OCI-LY1 (cell line): ENCODE measurements around the gene GP1BB.

Experiments
- H2AFZ ChIP-seq: fragments of 200-600 bp; sonication (generic), shearing (Covaris generic); 2 replicates; pipeline ENCODE4 v1.6.0; 2014; ENCODE audit warnings: antibody characterized with exemption, mild to moderate bottlenecking, low read length
- H3F3A ChIP-seq: fragments of 200-600 bp; sonication (generic), shearing (Covaris generic); 2 replicates; pipeline ENCODE4 v1.6.0; 2014; ENCODE audit warnings: mild to moderate bottlenecking, antibody characterized with exemption, low read length, moderate library complexity; ENCODE audit not compliant: insufficient read depth
- H3K27ac ChIP-seq: fragments of 200-600 bp; sonication (generic); 2 replicates; pipeline ENCODE4 v1.5.1; 2014; ENCODE audit warnings: low read length, mixed run types, mild to moderate bottlenecking, low read depth; ENCODE audit not compliant: poor library complexity, severe bottlenecking
- H3K27me3 ChIP-seq: fragments of 200-600 bp; sonication (generic); 2 replicates; pipeline ENCODE4 v1.6.0; 2014; ENCODE audit warnings: antibody characterized with exemption, mild to moderate bottlenecking, low read length, moderate library complexity; ENCODE audit not compliant: insufficient read depth
- H3K36me3 ChIP-seq: fragments of 200-600 bp; sonication (generic); 2 replicates; pipeline ENCODE4 v1.6.1; 2014; ENCODE audit warnings: mild to moderate bottlenecking, antibody characterized with exemption, low read length, moderate library complexity, mixed read lengths; ENCODE audit not compliant: insufficient read depth
- H3K4me1 ChIP-seq: fragments of 200-600 bp; sonication (generic); 2 replicates; pipeline ENCODE4 v1.5.1; 2014; ENCODE audit warnings: mild to moderate bottlenecking, low read length, moderate library complexity; ENCODE audit not compliant: insufficient read depth, severe bottlenecking
- H3K4me2 ChIP-seq: fragments of 200-600 bp; sonication (generic), shearing (Covaris generic); 2 replicates; pipeline ENCODE4 v1.6.1; 2014; ENCODE audit warnings: low read length
- H3K4me3 ChIP-seq: fragments of 200-600 bp; sonication (generic); 2 replicates; pipeline ENCODE4 v1.5.1; 2014; ENCODE audit warnings: low read length, low read depth, mild to moderate bottlenecking, mixed read lengths; ENCODE audit not compliant: poor library complexity, severe bottlenecking
- H3K79me2 ChIP-seq: fragments of 200-600 bp; shearing (Covaris generic); 2 replicates; pipeline ENCODE4 v1.6.1; 2016; ENCODE audit warnings: mixed run types, low read length, mixed read lengths; ENCODE audit not compliant: insufficient read depth
- H3K9ac ChIP-seq: fragments of 200-600 bp; sonication (generic), shearing (Covaris generic); 2 replicates; pipeline ENCODE4 v1.6.1; 2014; ENCODE audit warnings: mild to moderate bottlenecking, low read length, mixed read lengths
- H3K9me2 ChIP-seq: fragments of 200-600 bp; sonication (generic), shearing (Covaris generic); 2 replicates; pipeline ENCODE4 v1.6.1; 2014; ENCODE audit warnings: low read depth, mild to moderate bottlenecking, low read length, mixed read lengths
- H3K9me3 ChIP-seq: fragments of 200-600 bp; shearing (Covaris generic); 2 replicates; pipeline ENCODE4 v1.6.1; 2014; ENCODE audit warnings: low read length, mixed read lengths
- H4K20me1 ChIP-seq: fragments of 200-600 bp; sonication (generic), shearing (Covaris generic); 2 replicates; pipeline ENCODE4 v1.6.0; 2016; ENCODE audit warnings: mild to moderate bottlenecking, low read length; ENCODE audit not compliant: insufficient read depth
- CTCF ChIP-seq: fragments of 200-600 bp; sonication (generic), shearing (Covaris generic); IDR thresholded peaks from 2 replicates; pipeline ENCODE4 v1.5.1; 2017; ENCODE audit warnings: mild to moderate bottlenecking, antibody characterized with exemption, low read length, moderate library complexity, mixed read lengths
- EZH2 ChIP-seq: fragments of 200-600 bp; sonication (generic), shearing (Covaris generic); IDR thresholded peaks from 2 replicates; pipeline ENCODE4 v1.8.0; 2017; ENCODE audit warnings: borderline replicate concordance, mixed run types, mild to moderate bottlenecking, antibody characterized with exemption, low read length, moderate library complexity, mixed read lengths

Gene GP1BB

DNA sequence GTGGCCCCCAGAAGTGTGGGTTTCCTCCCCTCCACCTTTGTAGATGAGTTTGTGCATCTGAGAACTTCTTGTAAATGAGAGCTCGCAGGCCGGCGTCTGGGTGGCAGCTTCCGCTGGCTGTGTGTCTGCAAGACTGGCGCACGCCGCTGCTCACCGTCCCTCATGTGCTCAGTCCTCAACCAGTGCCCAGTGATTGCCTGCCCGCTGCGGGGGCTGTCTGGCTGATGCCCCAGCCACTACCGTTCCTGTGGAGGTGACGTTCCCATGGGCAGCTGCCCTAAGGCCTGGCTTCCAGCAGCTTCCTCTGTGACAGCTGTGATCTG, 46.0 kb downstream of the GP1BB start:
- H3K4me2 ChIP-seq = no peak overlapping the region; the same call in 1 of the 2 replicates
- H3K27me3 ChIP-seq = peaks cover 3% of the 10 kb centered on the region; the same call in 1 of the 2 replicates
- H3K9me3 ChIP-seq = no peaks in the 10 kb centered on the region
- H3K9ac ChIP-seq = no peak overlapping the region
- TF ChIP-seq CTCF = no peak
- TF ChIP-seq EZH2 = no peak
- no peaks in the 10 kb centered on the region for H3K36me3 ChIP-seq
- no peaks in the 10 kb centered on the region for H3K79me2 ChIP-seq
- no peaks in the 10 kb centered on the region for H3K9me2 ChIP-seq
- no peak overlapping the region for H3K4me3 ChIP-seq
- H3K4me1 ChIP-seq = peaks cover 25% of the 10 kb centered on the region
- H3K27ac ChIP-seq = no peak overlapping the region
- H2AFZ ChIP-seq = no peak overlapping the region
- no peaks in the 10 kb centered on the region for H4K20me1 ChIP-seq
- H3F3A ChIP-seq = no peaks in the 10 kb centered on the region

- TF ChIP-seq EZH2 = no peak
- no peak for TF ChIP-seq CTCF
- Histone ChIP-seq H3K4me1 (peaks cover 25% of the 10 kb centered on the region), H4K20me1 (no peaks in the 10 kb centered on the region), H3K27me3 (no peaks in the 10 kb centered on the region; the same call in 1 of the 2 replicates), H2AFZ (no peak overlapping the region), H3K36me3 (no peaks in the 10 kb centered on the region), H3K4me2 (no peak overlapping the region), H3K9me3 (no peaks in the 10 kb centered on the region), H3K79me2 (no peaks in the 10 kb centered on the region), H3K4me3 (no peak overlapping the region), H3K27ac (no peak overlapping the region), H3K9me2 (no peaks in the 10 kb centered on the region), H3K9ac (no peak overlapping the region), H3F3A (no peaks in the 10 kb centered on the region)
Observed at GRCh38 chr22:19770349-19771220, 47.2 kb downstream of the GP1BB start.

DNA sequence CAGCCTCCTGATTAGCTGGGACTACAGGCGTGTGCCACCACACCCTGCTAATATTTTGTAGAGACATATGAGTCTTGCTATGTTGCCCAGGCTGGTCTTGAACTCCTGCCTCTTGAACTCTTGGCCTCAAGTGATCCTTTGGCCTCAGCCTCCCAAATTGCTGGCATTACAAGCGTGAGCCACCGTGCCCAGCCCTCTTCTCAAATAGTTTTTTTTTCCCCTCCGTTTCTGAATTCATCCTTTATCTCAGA, 49.0 kb downstream of the GP1BB start:
- Histone ChIP-seq H3K9me3 (no peaks in the 10 kb centered on the region), H3K9me2 (no peaks in the 10 kb centered on the region), H3K9ac (no peak overlapping the region), H2AFZ (no peak overlapping the region), H3K27ac (no peak overlapping the region), H3K4me3 (no peak overlapping the region), H3F3A (no peaks in the 10 kb centered on the region), H3K4me1 (peaks cover 25% of the 10 kb centered on the region), H3K4me2 (no peak overlapping the region), H3K36me3 (no peaks in the 10 kb centered on the region), H3K79me2 (no peaks in the 10 kb centered on the region), H3K27me3 (no peaks in the 10 kb centered on the region; the same call in 1 of the 2 replicates), H4K20me1 (no peaks in the 10 kb centered on the region)
- TF ChIP-seq CTCF (no peak), EZH2 (no peak)
